ENCODE data around the gene ABI3. TPM values are rescaled to one million over a fixed set of nuclear protein-coding genes. Genes with fewer than 3 reads are reported as not detected.

Gene ABI3
- total RNA-seq, 4 donors from 2014 or later, result 1.1 to 6.6 (median 5.0) TPM

DNA sequence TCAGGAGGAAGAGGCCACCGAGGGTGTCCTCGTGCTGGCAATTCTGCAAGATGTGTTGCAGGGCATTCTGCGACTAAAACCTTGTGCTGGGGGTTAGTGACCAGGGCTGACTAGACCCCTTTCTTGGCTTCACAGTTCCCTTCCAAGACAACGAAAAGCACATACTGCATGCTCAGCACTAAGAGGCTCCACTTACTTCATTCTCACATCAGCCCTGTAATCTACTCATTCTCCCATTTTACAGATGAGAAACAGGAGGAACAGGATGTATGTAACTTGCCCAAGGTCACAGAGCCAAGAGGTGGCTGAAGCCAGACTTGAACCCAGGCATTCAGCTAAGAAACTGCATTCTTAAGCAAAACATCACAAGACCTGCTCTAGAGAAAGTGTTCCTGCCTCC lies 25.4 kb downstream of the ABI3 start:
- TF ChIP-seq POLR2AphosphoS5 (IDR thresholded peaks at IDR 0.05) (no peak), POLR2A (IDR thresholded peaks at IDR 0.05) (no peak), EP300 (IDR thresholded peaks at IDR 0.05) (no peak)
- TF ChIP-seq, protein P1, sequence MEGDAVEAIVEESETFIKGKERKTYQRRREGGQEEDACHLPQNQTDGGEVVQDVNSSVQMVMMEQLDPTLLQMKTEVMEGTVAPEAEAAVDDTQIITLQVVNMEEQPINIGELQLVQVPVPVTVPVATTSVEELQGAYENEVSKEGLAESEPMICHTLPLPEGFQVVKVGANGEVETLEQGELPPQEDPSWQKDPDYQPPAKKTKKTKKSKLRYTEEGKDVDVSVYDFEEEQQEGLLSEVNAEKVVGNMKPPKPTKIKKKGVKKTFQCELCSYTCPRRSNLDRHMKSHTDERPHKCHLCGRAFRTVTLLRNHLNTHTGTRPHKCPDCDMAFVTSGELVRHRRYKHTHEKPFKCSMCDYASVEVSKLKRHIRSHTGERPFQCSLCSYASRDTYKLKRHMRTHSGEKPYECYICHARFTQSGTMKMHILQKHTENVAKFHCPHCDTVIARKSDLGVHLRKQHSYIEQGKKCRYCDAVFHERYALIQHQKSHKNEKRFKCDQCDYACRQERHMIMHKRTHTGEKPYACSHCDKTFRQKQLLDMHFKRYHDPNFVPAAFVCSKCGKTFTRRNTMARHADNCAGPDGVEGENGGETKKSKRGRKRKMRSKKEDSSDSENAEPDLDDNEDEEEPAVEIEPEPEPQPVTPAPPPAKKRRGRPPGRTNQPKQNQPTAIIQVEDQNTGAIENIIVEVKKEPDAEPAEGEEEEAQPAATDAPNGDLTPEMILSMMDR (IDR thresholded peaks at IDR 0.05), result no peak
- Histone ChIP-seq H3K36me3 (no peaks in the 10 kb centered on the region), H3K9me3 (no peaks in the 10 kb centered on the region), H3K4me1 (peaks cover 0 to 7% (median 0%) of the 10 kb centered on the region in 3 donors), H3K27ac (no peak overlapping the region), H3K4me3 (no peak overlapping the region), H3K27me3 (no peaks in the 10 kb centered on the region)
- no peak for ATAC-seq
- 52 to 80% methylated on average over 2 to 3 of the region's 4 CpGs for WGBS, 2 donors (ENCODE audit: low coverage in 1 of 2)

DNA sequence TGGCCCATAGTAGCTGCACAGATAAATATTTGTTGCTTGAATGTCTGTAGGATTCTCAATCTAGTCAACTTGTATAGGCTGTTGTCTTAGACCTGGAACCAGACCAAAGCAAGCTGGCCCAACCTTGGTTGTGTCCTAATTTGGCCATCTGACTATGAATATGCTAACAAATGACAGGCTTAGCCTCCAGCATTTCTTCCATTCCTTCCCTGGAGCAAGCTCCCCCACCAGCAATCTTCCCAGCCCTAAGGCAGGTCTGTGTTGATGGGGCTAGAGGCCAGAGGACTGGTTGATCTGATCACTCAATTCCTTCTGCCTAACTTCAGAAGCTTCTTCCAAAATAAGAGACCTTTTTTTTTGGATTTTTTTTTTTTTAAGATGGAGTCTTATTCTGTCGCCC lies 29.5 kb downstream of the ABI3 start:
- Histone ChIP-seq H3K4me1 (no peaks in the 10 kb centered on the region), H3K27me3 (no peaks in the 10 kb centered on the region), H3K27ac (no peak overlapping the region), H3K36me3 (no peaks in the 10 kb centered on the region), H3K9me3 (no peaks in the 10 kb centered on the region), H3K4me3 (no peak overlapping the region)
- no peak for ATAC-seq
- no CpG with 5 or more reads among the region's 1 CpG for WGBS, 2 donors (ENCODE audit: low coverage in 1 of 2)
- TF ChIP-seq, protein P1 (IDR thresholded peaks at IDR 0.05), result no peak
- no peak for TF ChIP-seq EP300 (IDR thresholded peaks at IDR 0.05)
- TF ChIP-seq POLR2AphosphoS5 (IDR thresholded peaks at IDR 0.05), result no peak
- no peak for TF ChIP-seq POLR2A (IDR thresholded peaks at IDR 0.05)

DNA sequence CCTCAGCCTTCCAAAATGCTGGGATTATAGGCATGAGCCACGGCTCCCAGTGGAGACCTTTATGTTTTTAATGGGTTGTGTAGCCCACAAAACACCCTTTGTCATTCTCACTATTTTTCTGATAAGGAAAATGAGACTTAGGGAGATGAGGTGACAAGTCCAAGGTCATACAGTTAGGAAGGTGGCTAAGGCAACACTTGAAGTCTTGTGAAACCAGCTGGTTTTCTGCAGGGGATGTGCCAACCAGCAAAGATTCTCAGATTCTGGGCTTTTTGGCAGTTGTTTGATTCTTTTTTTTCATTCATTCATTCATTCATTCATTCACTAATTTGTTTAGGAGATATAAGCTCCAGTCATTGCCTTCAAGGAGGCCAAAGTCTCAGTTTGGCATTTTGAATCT lies 30.1 kb downstream of the ABI3 start:
- Histone ChIP-seq H3K36me3 (no peaks in the 10 kb centered on the region), H3K27ac (no peak overlapping the region), H3K4me3 (no peak overlapping the region), H3K9me3 (no peaks in the 10 kb centered on the region), H3K4me1 (no peaks in the 10 kb centered on the region), H3K27me3 (no peaks in the 10 kb centered on the region)
- no peak for ATAC-seq
- no peak for TF ChIP-seq POLR2A (IDR thresholded peaks at IDR 0.05)
- no peak for TF ChIP-seq POLR2AphosphoS5 (IDR thresholded peaks at IDR 0.05)
- TF ChIP-seq EP300 (IDR thresholded peaks at IDR 0.05), result no peak
- TF ChIP-seq, protein P1 (IDR thresholded peaks at IDR 0.05), result no peak
- WGBS, 2 donors (ENCODE audit: low coverage in 1 of 2), result 50% methylated on average over 1 of the region's 1 CpG; no CpG with 5 or more reads in 1 of the 2 donors

DNA sequence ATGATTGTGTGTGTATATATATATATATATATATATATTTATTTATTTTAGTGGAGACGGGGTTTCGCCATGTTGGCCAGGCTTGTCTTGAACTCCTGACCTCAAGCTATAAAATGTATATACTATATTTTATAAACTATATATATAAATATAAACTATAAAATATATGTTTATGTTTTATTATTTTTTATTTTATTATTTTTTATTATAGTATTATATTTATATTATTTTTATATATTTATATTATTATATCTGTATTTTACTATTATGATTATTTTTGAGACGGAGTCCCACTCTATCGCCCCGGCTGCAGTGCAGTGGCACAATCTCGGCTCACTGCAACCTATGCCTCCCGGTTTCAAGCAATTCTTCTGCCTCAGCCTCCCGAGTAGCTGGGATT lies 30.5 kb downstream of the ABI3 start:
- Histone ChIP-seq H3K4me3 (no peak overlapping the region), H3K27ac (no peak overlapping the region), H3K4me1 (no peaks in the 10 kb centered on the region), H3K36me3 (no peaks in the 10 kb centered on the region), H3K27me3 (peaks cover 4% of the 10 kb centered on the region), H3K9me3 (no peaks in the 10 kb centered on the region)
- WGBS, 2 donors (ENCODE audit: low coverage in 1 of 2), result 82 to 86% methylated on average over 6 to 8 of the region's 8 CpGs
- TF ChIP-seq, protein P1 (IDR thresholded peaks at IDR 0.05), result no peak
- TF ChIP-seq EP300 (IDR thresholded peaks at IDR 0.05), result no peak
- TF ChIP-seq POLR2AphosphoS5 (IDR thresholded peaks at IDR 0.05), result no peak
- no peak for TF ChIP-seq POLR2A (IDR thresholded peaks at IDR 0.05)
- no peak for ATAC-seq

DNA sequence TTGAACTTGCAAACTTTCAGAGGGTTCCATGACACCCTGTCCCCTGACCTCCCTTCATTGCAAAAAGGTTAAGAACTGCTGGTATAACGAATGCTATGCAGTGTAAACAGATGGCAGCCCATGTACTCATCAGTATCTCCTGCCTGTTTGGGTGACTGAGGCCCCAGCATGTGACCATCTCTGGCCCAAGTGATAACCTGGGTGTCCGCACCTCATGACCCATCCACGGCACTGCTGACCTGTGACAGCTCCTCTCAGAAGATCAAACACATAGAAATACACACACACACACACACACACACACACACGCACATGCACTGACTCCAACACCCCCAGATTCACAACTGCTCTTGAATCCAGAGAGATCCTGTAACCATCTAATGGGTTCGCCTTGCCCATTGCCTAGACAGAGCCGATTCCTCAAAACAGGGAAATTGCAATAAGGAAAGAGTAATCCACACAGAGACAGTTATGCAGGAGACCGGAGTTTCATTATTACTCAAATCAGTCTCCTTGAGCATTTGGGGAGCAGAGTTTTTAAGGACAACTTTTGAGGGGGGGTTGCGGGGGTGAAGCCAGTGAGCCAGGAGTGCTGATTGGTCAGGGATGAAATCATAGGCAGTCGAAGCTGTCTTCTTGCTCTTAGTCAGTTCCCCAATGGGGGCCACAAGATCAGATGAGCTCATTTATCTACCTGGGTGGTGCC lies 31.3 kb downstream of the ABI3 start:
- WGBS, 2 donors (ENCODE audit: low coverage in 1 of 2), result 86 to 89% methylated on average over 3 to 4 of the region's 9 CpGs
- H3K9me3 ChIP-seq, result no peaks in the 10 kb centered on the region
- TF ChIP-seq POLR2AphosphoS5 (IDR thresholded peaks at IDR 0.05), result no peak
- no peak for TF ChIP-seq EP300 (IDR thresholded peaks at IDR 0.05)
- TF ChIP-seq, protein P1 (IDR thresholded peaks at IDR 0.05), result no peak
- TF ChIP-seq POLR2A (IDR thresholded peaks at IDR 0.05), result no peak
- no peak overlapping the region for H3K27ac ChIP-seq
- H3K4me3 ChIP-seq, result no peak overlapping the region
- no peak for ATAC-seq
- no peaks in the 10 kb centered on the region for H3K4me1 ChIP-seq
- peaks cover 8% of the 10 kb centered on the region for H3K27me3 ChIP-seq
- H3K36me3 ChIP-seq, result no peaks in the 10 kb centered on the region

All from gastroesophageal sphincter (tissue), 4 donors.